ENCODE measurements around the gene ZNF268. TPM values are rescaled to one million over a fixed set of nuclear protein-coding genes. Genes with fewer than 3 reads are reported as not detected.
"Not testable (repeated sequence)": the region's sequence is repeated elsewhere in the genome, so short reads cannot be mapped to it uniquely, and the experiment has no call there.

Gene ZNF268
- total RNA-seq, 1 donor from 2014 or later = 26.9 TPM

DNA sequence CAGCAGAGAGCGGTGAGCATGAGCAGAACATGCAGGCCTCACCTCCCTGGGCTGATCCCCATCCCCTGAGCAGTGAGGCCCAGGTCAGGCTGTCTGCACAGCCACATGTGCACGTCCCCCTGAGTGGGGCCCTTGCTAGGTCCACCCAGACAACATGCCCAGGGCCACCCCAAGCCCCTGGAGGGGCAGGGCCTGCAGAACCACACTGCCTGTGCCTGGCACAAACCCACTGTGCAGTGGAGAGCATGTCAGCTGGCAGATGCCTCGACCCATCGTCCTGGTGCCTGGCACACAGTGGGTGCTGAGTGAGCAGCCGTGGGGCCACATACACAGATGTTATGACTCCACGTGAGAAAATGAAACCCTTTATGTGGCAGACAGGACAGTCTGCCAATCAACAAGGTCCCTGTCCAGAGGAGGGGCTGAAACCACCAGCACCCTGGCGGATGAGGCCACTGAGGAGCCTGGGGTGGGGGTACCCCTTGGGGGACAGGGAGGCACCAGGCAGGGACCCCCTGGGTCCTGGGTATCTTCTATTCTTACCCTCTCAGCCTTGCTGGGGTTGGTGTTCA, 46.1 kb downstream of the ZNF268 start:
- no peak for DNase-seq

DNA sequence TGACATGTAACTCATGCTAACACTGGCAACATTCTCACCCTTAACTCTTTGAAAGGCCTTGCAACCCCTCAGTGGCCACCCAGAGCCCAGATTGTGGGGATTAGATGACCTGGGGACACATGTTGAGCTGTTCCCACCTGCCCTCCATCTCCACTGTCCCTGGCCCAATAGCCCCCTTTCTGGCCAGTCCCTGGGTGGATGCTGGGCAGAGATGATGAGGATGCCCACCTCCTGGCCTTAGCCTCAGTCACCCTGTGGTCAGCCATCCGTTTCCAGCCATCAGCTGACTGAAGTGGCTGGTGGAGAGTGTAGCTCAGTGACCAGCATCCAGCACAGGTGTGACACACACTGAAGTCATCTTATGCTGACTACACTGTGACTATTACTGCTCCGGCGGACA, 49.7 kb downstream of the ZNF268 start:
- no peak for DNase-seq

DNA sequence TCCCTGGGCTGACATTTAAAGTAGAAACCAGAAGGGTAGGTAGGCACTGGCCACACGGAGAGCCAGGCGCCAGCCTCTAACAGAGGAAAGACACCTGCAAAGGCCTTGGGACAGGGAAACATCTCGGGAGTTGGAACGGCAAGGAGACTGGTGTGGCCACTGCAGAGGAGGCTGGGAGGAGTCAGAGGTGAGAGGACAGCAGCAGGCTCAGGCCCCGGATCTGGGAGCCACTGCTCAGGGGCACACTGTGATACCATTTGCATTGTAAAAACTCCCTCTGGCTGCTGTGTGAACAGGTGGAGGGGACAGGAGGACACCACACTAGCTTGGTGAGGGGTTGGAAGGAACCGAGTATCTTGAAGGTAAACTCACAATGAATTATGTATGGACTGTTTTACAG, 51.7 kb downstream of the ZNF268 start:
- no peak for DNase-seq

DNA sequence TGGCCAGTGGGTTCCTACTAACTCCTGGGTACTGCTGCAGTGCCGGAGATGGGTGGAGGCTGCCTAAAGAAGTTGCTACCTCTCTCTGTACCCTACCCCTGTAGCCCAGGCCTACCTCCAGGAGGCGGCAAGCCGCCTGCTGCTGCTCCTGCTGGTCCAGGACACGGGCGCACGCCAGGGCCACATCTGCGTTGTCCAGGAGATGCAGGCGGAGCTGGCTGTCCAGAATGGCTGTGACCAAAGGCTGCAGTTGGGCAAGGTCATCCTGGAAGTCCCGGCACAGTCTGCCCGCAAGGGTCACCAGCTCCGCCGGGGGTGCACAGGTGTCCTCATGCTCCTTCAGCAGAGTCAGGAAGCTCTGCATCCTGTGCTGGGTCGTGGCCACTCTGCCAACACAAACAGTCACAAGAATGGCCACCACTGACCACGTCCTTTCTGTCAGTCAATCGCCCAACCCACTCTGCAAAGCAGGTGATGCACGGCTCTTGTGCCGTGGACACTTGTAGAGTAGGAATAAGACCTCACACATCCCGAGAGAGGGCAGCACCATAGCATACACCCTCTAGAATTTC, 52.8 kb downstream of the ZNF268 start:
- no peak for DNase-seq

DNA sequence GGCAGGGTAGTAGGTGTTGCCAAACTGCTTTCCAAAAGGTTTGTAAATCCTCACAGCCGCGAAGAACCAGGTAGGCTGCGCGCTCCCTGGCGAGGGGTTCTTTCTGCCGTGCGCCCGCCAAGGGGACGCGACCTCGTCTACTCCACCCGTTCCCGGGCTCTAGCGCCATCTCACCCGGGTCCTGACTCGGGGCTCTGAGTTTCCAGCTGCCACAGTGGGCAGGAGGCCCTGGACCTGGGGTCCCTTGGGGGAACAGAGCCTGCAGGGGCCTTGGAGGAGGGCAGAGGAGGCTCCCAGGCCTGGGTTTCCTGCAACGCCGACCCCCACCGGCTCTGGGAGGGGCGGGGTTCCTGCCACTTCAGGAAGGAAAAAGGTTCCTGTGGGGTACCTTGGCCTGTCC, 53.7 kb downstream of the ZNF268 start:
- no peak for DNase-seq

DNA sequence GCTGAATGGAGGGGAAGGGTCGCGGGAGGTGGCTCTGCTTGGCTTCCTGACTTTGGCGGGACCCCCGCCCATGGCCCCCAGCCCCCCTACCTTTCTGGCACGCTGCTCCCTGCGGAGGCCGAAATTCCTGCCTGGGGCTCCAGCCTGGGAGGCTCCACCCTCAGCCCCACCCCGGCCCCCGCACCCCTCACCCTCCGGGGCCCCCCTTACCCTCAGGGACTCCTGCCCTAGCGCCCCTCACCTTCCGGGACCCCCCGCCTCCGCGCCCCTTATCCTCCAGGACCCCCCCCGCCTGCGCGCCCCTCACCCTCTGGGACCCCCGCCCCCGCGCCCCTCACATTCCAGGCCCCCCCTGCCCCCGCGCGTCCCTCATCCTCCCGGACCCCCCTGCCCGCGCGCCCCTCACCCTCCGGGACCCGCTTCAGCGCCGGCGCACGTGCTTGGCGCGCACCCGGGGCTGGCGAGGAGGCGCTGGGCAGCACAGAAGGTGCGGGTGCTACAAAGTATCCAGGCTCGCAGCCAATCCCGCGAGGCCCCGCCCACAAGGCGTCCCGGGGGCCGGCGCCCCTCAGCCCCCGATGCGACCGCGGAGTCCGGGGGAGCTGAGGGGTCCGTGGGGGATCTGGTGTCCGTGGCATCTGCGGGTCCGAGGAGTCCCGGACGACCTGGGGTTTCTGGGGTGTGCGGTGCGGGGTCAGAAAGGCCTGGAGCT, 54.3 kb downstream of the ZNF268 start, which contains the start of gene ANHX:
Gene ANHX, minus strand, starts transcription at position 477 of the 712 bp plus-strand sequence. CDS start 1,521 bp downstream, outside the sequence.
- no peak for DNase-seq

DNA sequence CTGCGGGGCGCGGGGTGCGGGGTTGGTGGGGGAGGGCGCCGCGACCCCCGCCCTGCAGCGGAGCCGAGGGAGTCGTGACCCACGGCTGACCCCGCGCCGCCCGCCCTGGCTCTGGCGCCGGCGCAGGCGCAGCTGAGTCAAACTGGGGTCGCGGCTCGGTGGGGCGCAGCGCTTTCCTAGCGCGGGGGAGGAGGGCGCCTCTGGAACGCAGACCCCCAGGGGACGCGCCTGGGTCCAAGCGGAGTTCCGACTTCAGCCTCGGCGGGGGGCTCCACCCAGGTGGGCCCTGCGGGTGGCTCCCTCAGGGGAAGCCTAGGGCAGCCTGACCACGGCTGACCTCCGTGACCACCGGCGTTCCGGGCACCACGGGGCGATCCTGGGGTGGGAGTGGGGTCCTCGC, 54.8 kb downstream of the ZNF268 start:
- DNase-seq = no peak

DNA sequence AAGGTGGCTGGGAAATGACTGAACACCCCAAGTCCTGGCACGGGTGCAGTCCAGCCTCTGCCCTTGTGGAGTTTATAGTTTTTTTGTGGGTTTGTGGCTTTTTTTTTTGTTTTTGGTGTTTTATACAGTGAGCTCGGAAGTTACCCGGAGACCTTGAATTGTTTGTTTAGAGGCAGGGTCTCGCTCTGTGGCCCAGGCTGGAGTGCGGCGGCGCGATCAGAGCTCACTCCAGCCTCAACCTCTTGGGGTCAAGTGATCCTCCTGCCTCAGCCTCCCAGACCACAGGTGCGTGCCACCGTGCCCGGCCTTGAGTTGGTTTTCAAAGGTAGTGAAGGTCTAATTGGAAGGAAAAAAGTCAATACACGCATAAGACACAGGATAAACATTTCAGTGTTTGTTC, 55.3 kb downstream of the ZNF268 start:
- no peak for DNase-seq

DNA sequence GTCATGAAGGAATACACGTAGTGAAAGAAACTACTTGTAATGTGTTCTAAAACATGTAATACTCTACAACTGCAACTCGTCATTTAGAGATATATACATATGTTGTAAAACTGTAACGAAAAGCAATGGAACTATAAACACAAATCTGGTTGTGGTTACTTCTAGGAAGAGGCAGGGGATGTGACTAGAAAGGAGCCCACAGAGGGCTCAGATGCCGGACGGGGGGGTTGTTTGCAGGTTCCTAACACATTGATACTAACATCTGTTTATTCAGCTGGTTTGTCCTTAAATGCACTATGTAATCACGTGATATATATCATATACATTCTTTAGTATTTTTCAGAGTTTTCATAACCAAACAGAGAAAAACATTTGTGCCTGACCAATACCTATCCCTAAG, 70.4 kb downstream of the ZNF268 start:
- DNase-seq = no peak

DNA sequence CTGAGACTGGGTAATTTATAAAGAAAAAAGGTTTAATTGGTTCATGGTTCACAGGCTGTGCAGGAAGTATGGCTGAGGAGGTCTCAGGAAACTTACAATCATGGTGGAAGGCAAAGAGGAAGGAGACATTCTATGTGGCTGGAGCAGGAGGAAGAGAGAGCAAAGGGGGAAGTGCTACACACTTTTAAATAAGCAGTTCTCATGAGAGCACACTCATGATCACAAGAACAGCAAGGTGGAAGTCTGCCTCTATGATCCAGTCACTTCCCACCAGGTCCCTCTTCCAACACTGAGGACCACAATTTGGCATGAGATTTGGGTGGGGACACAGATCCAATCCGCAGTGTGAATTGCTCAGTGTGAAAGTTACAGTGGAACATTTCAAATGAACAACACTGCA, 74.5 kb downstream of the ZNF268 start:
- not testable (repeated sequence) for DNase-seq

DNA sequence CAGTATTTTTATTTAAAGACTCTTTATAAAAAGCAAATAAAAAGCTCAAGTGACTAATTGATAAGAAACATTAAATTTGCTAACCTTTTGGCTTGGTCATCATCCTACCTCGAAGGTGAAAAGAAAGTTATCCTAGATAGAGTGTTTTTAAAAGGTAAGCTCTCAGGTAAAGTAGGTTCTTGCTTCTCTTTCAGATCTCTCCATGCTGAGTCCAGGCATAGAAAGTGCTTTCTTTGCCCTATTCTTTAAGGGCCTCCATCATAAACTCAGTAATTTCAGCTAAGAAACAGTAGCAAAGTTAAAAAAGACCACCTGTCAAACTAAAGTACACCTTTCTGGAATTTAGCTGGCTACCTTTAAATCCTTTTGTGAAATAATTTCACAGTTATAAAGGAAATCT, 75.0 kb downstream of the ZNF268 start:
- DNase-seq = no peak

DNA sequence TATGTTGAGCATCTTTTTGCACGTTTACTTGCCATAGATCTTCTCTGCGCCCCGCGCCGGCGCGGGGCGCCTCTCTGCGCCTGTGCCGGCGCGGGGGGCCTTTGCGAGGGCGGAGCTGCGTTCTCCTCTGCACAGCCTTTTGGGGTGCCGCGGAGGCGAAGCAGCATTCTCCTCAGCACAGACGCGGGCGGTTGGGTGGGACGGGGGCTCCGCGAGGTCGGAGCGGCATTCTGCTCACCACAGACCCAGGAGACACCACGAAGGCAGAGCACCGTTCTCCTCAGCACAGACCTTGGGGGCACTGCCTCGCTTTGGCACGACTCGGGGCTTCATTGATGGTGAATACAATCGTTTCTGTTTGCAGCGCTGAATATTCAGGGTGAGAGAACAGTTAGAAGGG, 82.9 kb downstream of the ZNF268 start:
- DNase-seq = no peak

Small RNA genes lying within 50 kb of the gene (small RNA-seq; reads per million reads assigned to genes)
- not detected for gene RF00019 (ENCODE audit: low replicate concordance)
- not detected for gene RNU6-717P (ENCODE audit: low replicate concordance)

Other genes starting within 250 kb of the ZNF268 start
- 18.9 TPM for gene ZNF605, start 225.2 kb upstream of the ZNF268 start, total RNA-seq
- gene ZNF26, start 195.1 kb upstream of the ZNF268 start, total RNA-seq = 21.2 TPM
- 42.5 TPM for gene ZNF84, start 144.0 kb upstream of the ZNF268 start, total RNA-seq
- 21.2 TPM for gene ZNF140, start 100.6 kb upstream of the ZNF268 start, total RNA-seq
- 3.6 TPM for gene ZNF891, start 51.2 kb upstream of the ZNF268 start, total RNA-seq
- 20.2 TPM for gene ZNF10, start 50.9 kb upstream of the ZNF268 start, total RNA-seq
- not detected for gene ANHX, start 54.4 kb downstream of the ZNF268 start, total RNA-seq